NCI-H1048 (cell line): ENCODE measurements around the gene SLC35A3.
"Not testable (repeated sequence)": the region's sequence is repeated elsewhere in the genome, so short reads cannot be mapped to it uniquely, and the experiment has no call there.

Experiments
- DNase-seq: peaks from one replicate; lab custom pipeline; 2025; lab: John Stamatoyannopoulos, UW

SLC35A3 gene

DNA sequence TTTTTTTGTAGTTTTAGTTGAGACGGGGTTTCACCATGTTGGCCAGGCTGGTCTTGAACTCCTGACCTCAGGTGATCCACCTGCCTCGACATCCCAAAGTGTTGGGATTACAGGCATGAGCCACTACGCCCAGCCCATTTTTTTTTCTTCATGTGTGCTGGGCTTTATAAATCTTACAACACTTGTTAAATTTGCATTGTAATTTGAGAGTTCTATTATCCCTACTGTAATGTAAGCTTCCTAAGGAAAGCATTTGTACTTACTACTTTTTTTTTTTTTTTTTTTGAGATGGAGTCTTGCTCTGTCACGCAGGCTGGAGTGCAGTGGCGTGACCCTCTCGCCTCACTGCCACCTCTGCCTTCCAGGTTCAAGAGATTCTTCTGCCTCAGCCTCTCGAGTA is 2.3 kb downstream of the SLC35A3 start:
- DNase-seq, result not testable (repeated sequence)

DNA sequence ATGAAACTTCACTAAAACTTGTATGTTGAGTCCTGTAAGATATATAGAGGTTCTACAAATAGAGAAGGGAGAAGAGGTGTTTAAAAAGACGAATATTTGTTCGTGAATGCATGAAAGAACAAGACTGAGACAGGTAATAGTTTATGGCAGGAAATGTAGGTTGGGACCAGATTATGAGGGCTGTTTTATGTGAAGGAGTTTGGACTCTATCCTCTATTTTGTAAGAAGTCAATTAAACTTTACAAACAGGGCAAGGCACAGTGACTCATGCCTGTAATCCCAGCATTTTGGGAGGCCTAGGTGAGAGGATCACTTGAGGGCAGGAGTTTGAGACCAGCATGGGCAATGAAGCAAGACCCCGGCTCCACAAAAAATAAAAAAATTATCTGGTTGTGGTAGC is 5.7 kb downstream of the SLC35A3 start:
- no peak for DNase-seq

DNA sequence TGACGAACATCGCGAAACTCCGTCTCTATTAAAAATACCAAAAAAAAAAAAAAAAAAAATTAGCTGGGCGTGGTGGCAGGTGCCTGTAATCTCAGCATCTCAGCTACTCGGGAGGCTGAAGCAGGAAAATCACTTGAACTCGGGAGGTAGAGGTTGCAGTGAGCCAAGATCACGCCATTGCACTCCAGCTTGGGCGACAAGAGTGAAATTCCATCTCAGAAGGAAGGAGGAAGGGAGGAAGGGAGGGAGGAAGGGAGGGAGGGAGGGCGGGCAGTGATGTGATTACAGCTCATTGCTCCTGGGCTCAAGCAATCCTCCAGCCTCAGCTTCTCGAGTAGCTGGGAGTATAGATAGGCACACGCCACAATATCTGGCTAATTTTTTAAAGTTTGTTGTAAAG is 7.5 kb downstream of the SLC35A3 start:
- DNase-seq, result not testable (repeated sequence)

GRCh38 chr1:99978218-99978617 is 8.4 kb downstream of the SLC35A3 start:
- DNase-seq, result no peak

DNA sequence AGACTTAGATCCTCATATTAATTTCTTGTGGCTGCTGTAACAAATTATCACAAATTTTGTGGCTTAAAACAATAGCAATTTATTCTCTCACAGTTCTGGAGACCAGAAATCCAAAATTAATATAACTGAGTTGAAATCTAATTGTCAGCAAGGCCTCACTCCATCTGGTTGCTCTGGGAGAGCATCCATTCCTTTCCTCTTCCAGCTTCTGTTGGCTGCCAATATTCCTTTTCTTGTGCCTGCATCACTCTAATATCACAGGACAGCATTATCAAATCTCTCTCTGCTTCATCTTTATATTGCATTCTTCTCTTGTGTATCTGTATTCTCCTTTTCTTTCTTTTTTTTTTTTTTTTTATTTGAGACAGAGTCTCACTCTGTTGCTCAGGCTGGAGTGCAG is 9.3 kb downstream of the SLC35A3 start:
- DNase-seq, result no peak

DNA sequence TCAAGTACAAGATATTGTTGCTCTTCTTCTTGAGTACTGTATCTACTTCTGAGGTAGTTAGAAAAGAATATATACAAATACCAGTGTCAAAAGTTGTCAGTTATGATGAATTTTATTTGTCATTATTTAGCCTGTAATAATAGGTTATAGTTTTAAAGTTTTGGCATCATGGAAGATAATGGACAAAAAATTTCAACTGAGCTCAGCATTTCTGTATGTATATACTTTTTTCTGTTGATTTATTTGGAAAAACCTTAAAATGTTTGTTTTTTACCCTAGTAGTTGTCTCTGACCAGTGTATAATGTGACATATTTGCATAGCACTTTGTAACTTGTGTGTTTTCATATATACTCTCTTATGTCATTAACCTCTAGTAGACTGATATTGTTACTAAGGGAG is 11.1 kb downstream of the SLC35A3 start:
- no peak for DNase-seq

- no peak for DNase-seq
Measured at GRCh38 chr1:99986656-99987225, 16.9 kb downstream of the SLC35A3 start.

DNA sequence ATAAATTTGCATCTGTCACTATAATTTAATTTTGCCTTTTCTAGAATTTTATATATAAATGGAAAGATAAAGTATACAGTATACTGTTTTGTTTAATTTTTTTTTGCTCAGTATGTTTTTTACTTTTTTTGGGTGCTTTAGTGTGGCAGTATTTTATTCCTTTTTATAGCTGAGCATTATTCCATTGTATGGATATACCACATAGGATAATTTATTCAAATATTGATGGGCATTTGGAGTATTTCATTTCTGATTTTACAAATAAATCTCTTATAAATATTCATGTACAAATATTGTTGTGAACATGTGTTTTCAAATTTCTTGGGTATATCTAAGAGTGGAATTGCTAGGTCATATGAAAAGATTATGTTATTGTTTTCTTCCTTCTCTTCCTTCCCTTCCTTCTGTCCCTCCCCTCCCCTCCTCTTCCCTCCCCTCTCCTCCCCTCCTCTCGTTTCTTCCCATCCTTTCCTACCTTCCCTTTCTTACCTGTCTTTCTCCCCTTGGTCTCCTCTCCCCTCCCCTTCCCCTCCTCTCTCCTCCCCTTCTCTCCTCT is 18.5 kb downstream of the SLC35A3 start:
- DNase-seq, result no peak

DNA sequence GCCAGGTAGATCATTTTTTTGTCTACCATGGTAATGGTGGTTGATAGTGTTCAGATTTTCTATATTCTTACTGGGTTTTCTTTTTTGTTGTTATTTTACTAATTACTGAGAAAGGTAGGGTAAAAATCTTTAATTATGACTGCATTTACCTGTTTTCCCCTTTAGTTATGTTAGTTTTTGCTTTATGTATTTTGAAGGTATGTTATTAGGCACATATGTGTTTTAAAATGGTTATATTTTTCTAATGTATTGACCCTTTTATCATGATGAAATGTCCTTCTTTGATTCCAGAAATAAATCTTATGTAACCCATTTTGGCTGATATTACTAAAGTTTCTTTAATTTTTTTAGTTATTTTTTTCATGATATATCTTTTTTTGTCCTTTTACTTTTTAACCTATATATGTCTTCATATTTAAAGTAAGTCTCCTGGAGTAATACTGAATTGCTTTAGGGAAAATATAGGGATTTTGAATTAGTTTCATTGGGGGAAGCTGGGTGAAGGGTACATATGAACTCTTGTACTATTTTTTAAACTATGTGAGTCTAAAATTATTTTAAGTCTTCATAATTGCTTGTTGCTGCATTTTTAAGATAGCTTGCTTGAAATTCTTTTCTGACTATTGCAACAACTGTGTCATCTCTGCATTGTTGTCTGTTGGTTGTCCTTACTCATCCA is 22.4 kb downstream of the SLC35A3 start:
- no peak for DNase-seq

- no peak for DNase-seq
Measured at GRCh38 chr1:99992760-99993467, 23.1 kb downstream of the SLC35A3 start.

GRCh38 chr1:99993468-99993845 is 23.7 kb downstream of the SLC35A3 start:
- no peak for DNase-seq

DNA sequence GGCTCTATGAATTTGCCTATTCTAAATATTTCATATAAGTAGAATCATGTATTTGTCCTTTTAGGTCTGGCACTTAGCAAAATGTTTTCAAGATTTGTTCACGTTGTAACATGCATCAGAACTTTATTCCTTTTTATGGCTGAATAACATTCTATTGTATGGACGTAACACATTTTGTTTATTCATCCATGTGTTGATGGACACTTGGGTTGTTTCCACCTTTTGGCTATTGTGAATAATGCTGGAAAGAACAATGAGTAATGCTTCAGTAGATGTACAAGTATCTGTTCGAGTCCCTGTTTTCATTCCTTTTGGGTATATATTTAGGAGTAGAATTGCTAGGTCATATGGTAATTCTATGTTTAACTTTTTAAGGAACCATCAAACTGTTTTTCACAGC is 24.7 kb downstream of the SLC35A3 start:
- DNase-seq, result no peak

DNA sequence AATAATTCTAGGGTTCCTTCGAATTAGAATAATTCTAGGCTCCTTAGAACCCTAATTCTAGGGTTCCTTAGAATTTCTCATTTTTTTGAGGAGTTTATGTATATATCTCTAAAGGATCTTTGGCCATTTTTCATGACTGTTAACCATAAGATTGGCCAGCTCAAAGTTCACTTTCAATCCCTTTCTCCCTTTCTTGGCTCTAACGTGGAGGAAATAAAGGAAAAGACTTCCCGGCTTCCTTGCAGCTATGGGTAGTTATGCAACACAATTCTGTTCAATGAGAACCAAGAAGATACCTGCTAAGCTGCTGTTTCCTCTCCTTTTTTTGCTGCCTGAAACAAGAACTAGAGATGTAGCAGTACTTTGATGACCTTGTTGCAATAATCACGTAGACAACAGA is 27.2 kb downstream of the SLC35A3 start:
- DNase-seq, result no peak

GRCh38 chr1:100001462-100001861 is 31.7 kb downstream of the SLC35A3 start:
- DNase-seq, result no peak

- no peak for DNase-seq
Measured at GRCh38 chr1:100005424-100005823, 35.6 kb downstream of the SLC35A3 start.

DNA sequence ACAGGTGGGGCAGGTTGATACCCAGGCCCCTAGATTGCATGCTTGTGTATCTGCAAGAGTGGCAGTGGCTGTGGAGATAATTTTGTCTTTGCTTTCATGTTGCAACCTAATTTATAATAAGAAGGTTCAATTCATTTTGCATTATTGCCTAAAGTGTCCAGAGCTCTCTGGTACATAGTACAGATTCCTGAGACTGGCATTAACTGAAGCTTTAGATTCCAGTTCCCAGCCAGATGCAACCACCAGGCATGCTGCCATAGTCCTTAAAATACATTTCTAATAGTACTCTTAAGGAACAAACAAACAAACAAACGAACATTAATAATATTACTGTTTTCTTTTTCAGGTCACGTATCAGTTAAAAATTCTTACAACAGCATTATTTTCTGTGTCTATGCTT is 36.9 kb downstream of the SLC35A3 start:
- no peak for DNase-seq

DNA sequence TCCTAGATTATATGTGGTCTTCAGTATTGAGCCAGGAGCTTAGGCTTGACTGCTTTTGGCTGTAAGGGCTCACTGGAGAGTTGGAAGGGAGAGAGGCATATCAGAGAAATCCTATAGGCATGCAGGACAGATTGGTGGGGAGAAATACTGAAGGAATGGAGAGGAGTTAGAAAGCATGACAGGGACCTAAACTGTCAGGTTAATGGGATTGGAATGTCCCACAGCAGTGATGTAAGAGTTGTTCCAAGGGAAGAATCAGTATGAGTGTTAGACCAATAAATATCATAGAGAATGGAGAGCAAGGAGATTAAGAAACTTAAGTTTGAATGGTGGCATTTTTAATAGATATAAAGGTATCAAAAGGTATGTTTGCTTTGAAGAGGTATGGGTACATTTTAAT is 39.7 kb downstream of the SLC35A3 start:
- no peak for DNase-seq

- DNase-seq, result no peak
Measured at GRCh38 chr1:100010804-100011203, 41.0 kb downstream of the SLC35A3 start.

- no peak for DNase-seq
Measured at GRCh38 chr1:100019220-100019619, 49.4 kb downstream of the SLC35A3 start.

DNA sequence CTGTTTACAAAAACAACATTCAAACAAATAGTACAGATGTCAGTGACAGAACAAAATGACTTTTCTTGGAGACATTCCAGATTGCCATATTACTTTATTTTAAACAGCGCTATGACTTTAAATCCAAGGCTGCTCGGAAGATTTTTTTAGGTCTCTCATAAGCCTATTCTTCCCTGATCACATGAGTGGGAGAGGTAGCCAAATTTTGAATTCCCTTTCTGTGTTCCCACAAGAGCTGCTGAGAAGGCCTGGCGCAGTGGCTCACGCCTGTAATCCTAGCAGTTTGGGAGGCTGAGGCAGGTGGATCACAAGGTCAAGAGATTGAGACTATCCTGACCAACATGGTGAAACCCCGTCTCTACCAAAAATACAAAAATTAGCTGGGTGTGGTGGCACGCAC is 53.7 kb downstream of the SLC35A3 start:
- DNase-seq, result no peak

GRCh38 chr1:100027212-100027611 is 57.4 kb downstream of the SLC35A3 start:
- DNase-seq, result no peak

DNA sequence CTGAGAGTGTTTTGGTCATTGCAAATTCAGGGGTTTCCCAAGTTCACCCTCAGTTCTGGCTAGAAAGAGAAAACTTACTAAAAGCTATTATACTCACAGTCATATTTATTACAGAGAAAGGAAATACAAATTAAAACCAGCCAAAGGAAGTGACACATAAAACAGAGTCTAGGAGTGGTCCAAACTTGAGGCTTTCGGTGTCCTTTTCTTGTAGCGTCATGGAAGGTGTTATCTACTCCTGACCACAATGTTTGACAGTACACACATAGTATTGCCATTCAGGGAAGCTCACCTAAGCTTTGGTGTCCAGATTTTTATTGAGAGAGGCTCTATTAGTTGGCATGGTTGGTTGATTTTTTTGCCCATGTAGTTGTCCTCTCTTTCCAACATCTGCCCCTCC is 59.0 kb downstream of the SLC35A3 start:
- no peak for DNase-seq

GRCh38 chr1:100034470-100034869 is 64.7 kb downstream of the SLC35A3 start:
- DNase-seq, result no peak
